CD14-positive monocyte (primary cell): ENCODE measurements around the gene GOLPH3. TPM values are rescaled to one million over a fixed set of nuclear protein-coding genes. Genes with fewer than 3 reads are reported as not detected.

Experiments used
- DNase-seq, 3 donors: peaks; one replicate each; pipeline ENCODE4 v3.0.0-alpha.2; 2011 to 2022
- H2AFZ ChIP-seq: 2 replicates; pipeline ENCODE4 v1.6.0; 2012; ENCODE audit warnings: mild to moderate bottlenecking, low read depth, low read length, inconsistent platforms; ENCODE audit not compliant: insufficient read depth, poor library complexity, severe bottlenecking
- H3K27ac ChIP-seq, 2 donors: 1 replicate in 1 of 2; 2 replicates in 1 of 2; pipeline ENCODE4 v1.5.1; 2012 to 2013; ENCODE audit warnings: low read length in 2 of 2, control low read depth in 1 of 2, inconsistent platforms in 1 of 2, low read depth in 1 of 2, mild to moderate bottlenecking in 1 of 2
- H3K27me3 ChIP-seq, 2 donors: one replicate each; pipeline versions ENCODE4 v1.6.0 to v1.6.1; 2011 to 2013; ENCODE audit warnings: low read length in 2 of 2; ENCODE audit not compliant: control insufficient read depth in 2 of 2, insufficient read depth in 2 of 2
- H3K36me3 ChIP-seq, 2 donors: replicated peaks in 1 of 2; 1 replicate in 1 of 2; 2 replicates in 1 of 2; pipeline versions ENCODE4 v1.5.1 to v1.6.1; 2012 to 2013; ENCODE audit warnings: low read length in 2 of 2, control low read depth in 1 of 2, inconsistent platforms in 1 of 2, mild to moderate bottlenecking in 1 of 2; ENCODE audit not compliant: insufficient read depth in 2 of 2, control insufficient read depth in 1 of 2
- H3K4me1 ChIP-seq, 2 donors: 1 replicate in 1 of 2; 2 replicates in 1 of 2; pipeline versions ENCODE4 v1.5.1 to v1.6.1; 2012 to 2013; ENCODE audit warnings: low read length in 2 of 2, control low read depth in 1 of 2, inconsistent platforms in 1 of 2, mild to moderate bottlenecking in 1 of 2, moderate library complexity in 1 of 2; ENCODE audit not compliant: insufficient read depth in 2 of 2, control insufficient read depth in 1 of 2
- H3K4me2 ChIP-seq: replicated peaks from 2 replicates; pipeline ENCODE3; 2012; ENCODE audit warnings: low read length, moderate library complexity, mild to moderate bottlenecking; ENCODE audit not compliant: poor library complexity, severe bottlenecking; ENCODE audit errors: extremely low read depth
- H3K4me3 ChIP-seq, 3 experiments: fragments of 200-600 bp in 1 of 3; sonication (generic) in 1 of 3; replicated peaks in 1 of 3; 1 replicate in 2 of 3; 2 replicates in 1 of 3; pipeline ENCODE4 v1.5.1; 2011 to 2013; ENCODE audit warnings: low read length in 3 of 3, mild to moderate bottlenecking in 3 of 3, control low read depth in 2 of 3, low read depth in 2 of 3, inconsistent platforms in 1 of 3, moderate library complexity in 1 of 3
- H3K79me2 ChIP-seq: 2 replicates; pipeline ENCODE4 v1.6.0; 2012; ENCODE audit warnings: mild to moderate bottlenecking, control low read depth, inconsistent platforms, low read length, moderate library complexity; ENCODE audit not compliant: insufficient read depth
- H3K9ac ChIP-seq: 2 replicates; pipeline ENCODE4 v1.6.0; 2017; ENCODE audit warnings: low read length, mild to moderate bottlenecking; ENCODE audit not compliant: insufficient read depth, poor library complexity, severe bottlenecking
- H3K9me3 ChIP-seq, 2 donors: replicated peaks in 1 of 2; 1 replicate in 1 of 2; 2 replicates in 1 of 2; pipeline versions ENCODE4 v1.5.1 to v1.6.1; 2012 to 2013; ENCODE audit warnings: low read length in 2 of 2, control low read depth in 1 of 2; ENCODE audit not compliant: control insufficient read depth in 1 of 2, insufficient read depth in 1 of 2
- H4K20me1 ChIP-seq: 2 replicates; pipeline ENCODE4 v1.6.0; 2012; ENCODE audit warnings: mild to moderate bottlenecking, low read length, control low read depth, moderate library complexity; ENCODE audit not compliant: insufficient read depth
- H3K27ac Mint-ChIP-seq, 7 donors: one replicate each; pipeline ENCODE4 v1.8.0; 2020; ENCODE audit warnings: mild to moderate bottlenecking in 7 of 7, mixed read lengths in 7 of 7, moderate library complexity in 6 of 7, inconsistent platforms in 2 of 7
- H3K27me3 Mint-ChIP-seq, 3 donors: one replicate each; pipeline ENCODE4 v1.8.0; 2021 to 2022; ENCODE audit warnings: low read depth in 3 of 3, mild to moderate bottlenecking in 3 of 3, mixed read lengths in 3 of 3, moderate library complexity in 3 of 3, inconsistent platforms in 1 of 3
- H3K36me3 Mint-ChIP-seq, 2 donors: one replicate each; pipeline ENCODE4 v1.8.0; 2020; ENCODE audit warnings: mixed read lengths in 2 of 2, inconsistent platforms in 1 of 2, mild to moderate bottlenecking in 1 of 2
- H3K4me1 Mint-ChIP-seq: one replicate; pipeline ENCODE4 v1.8.0; 2020; ENCODE audit warnings: mild to moderate bottlenecking, mixed read lengths
- H3K4me3 Mint-ChIP-seq, 2 donors: one replicate each; pipeline ENCODE4 v1.8.0; 2020; ENCODE audit warnings: mild to moderate bottlenecking in 2 of 2, mixed read lengths in 2 of 2, moderate library complexity in 1 of 2
- H3K9me3 Mint-ChIP-seq, 7 donors: one replicate each; pipeline ENCODE4 v1.8.0; 2020 to 2022; ENCODE audit warnings: mixed read lengths in 7 of 7, mild to moderate bottlenecking in 6 of 7, moderate library complexity in 6 of 7, inconsistent platforms in 2 of 7
- WGBS: methylation state at CpG from one replicate; pipeline ENCODE4 v1.1.5; 2013; ENCODE audit warnings: missing lambda C conversion rate; ENCODE audit not compliant: insufficient coverage; 5-methylcytosine and 5-hydroxymethylcytosine counted together
- intact Hi-C, 2 donors: fragments of 100-400 bp; cut with micrococcal nuclease; formaldehyde crosslinking; loops; one replicate each; pipeline versions ENCODE4 v1.15.0 to v1.15.1; 2023
- polyA plus RNA-seq, 3 donors: library from polyadenylated mRNA; depleted of rRNA in 1 of 3; unstranded in 2 of 3; stranded (reverse) in 1 of 3; fragments of 300-500 nt in 2 of 3; fragments of >200 nt in 1 of 3; fragmentation: Illumina TruSeq in 2 of 3; gene quantifications; 1 replicate in 2 of 3; 2 replicates in 1 of 3; pipeline ENCODE4 v1.2.3, GENCODE V29; 2012 to 2021
- TF ChIP-seq, protein P1 (sequence below): fragments of 200-600 bp; IDR thresholded peaks from one replicate; pipeline ENCODE4 v1.8.0; 2022; ENCODE audit warnings: antibody characterized with exemption, mild to moderate bottlenecking

The GOLPH3 gene
- polyA plus RNA-seq, 3 donors = 25.1 to 108 (median 105) TPM

DNA sequence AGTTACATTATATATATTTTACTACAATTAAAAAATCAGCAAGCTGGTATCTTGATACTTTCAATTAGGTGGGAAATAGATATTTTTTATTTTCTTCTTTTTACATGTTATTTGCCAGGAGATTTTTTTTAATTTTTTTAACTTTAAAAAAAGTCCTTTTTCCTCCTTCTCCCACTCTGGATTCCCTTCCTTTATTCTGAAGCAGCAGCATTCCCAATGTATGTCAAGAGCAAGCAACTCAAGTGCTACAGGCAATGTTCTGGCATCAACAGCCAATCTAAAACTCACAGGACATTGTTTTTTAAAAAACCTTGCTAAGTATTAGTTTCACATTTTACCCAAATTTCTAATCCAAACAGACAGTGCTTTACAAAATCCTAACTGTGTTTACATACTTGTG, 41.4 kb downstream of the GOLPH3 start:
- Histone ChIP-seq H3K36me3 (peaks cover 54 to 89% of the 10 kb centered on the region in 2 donors), H4K20me1 (peaks cover 100% of the 10 kb centered on the region), H3K9me3 (no peaks in the 10 kb centered on the region), H2AFZ (no peak overlapping the region), H3K79me2 (peaks cover 98% of the 10 kb centered on the region), H3K4me3 (no peak overlapping the region), H3K4me1 (no peaks in the 10 kb centered on the region), H3K9ac (no peak overlapping the region), H3K4me2 (no peak overlapping the region), H3K27ac (peak overlapping the region in 1 of 2 donors; percentile 2), H3K27me3 (no peaks in the 10 kb centered on the region)
- Mint-ChIP-seq H3K27me3 (no peaks in the 10 kb centered on the region), H3K4me1 (no peaks in the 10 kb centered on the region), H3K9me3 (peaks cover 0 to 3% (median 0%) of the 10 kb centered on the region in 7 donors), H3K4me3 (no peak overlapping the region), H3K27ac (no peak overlapping the region), H3K36me3 (peaks cover 43 to 75% of the 10 kb centered on the region in 2 donors)
- DNase-seq = no peak
- TF ChIP-seq, protein P1, sequence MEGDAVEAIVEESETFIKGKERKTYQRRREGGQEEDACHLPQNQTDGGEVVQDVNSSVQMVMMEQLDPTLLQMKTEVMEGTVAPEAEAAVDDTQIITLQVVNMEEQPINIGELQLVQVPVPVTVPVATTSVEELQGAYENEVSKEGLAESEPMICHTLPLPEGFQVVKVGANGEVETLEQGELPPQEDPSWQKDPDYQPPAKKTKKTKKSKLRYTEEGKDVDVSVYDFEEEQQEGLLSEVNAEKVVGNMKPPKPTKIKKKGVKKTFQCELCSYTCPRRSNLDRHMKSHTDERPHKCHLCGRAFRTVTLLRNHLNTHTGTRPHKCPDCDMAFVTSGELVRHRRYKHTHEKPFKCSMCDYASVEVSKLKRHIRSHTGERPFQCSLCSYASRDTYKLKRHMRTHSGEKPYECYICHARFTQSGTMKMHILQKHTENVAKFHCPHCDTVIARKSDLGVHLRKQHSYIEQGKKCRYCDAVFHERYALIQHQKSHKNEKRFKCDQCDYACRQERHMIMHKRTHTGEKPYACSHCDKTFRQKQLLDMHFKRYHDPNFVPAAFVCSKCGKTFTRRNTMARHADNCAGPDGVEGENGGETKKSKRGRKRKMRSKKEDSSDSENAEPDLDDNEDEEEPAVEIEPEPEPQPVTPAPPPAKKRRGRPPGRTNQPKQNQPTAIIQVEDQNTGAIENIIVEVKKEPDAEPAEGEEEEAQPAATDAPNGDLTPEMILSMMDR = no peak
- intact Hi-C loops = no loop called here

DNA sequence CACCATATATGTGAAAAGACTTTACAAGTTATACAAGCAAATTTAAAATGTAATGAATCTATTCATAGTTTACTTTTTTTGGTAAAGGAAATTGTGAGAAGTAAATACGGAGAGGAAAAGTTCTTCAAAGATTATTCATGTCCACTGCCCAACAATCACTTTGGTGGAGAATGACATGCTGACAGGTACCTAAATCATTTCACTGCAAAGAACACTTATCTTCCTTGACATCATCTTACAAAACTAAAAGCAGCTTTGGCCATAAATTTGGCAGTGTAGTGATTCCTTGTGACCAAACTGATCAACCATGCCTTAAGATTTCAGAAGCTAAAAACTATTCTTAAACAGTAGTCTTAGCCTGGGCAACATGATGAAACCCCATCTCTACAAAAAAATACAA, 42.5 kb downstream of the GOLPH3 start:
- Mint-ChIP-seq H3K27ac (peak overlapping the region in 3 of 7 donors; percentile 10 to 61 (median 33)), H3K9me3 (peaks cover 0 to 3% (median 0%) of the 10 kb centered on the region in 7 donors), H3K36me3 (peaks cover 48 to 76% of the 10 kb centered on the region in 2 donors), H3K27me3 (no peaks in the 10 kb centered on the region), H3K4me3 (no peak overlapping the region), H3K4me1 (peaks cover under 1% of the 10 kb centered on the region)
- no CpG with 5 or more reads among the region's 1 CpG for WGBS
- no peaks in the 10 kb centered on the region for H3K4me1 ChIP-seq
- peaks cover 98% of the 10 kb centered on the region for H3K79me2 ChIP-seq
- no peak overlapping the region for H2AFZ ChIP-seq
- H3K27ac ChIP-seq = no peak overlapping the region
- DNase-seq = no peak
- H3K4me3 ChIP-seq = no peak overlapping the region
- peaks cover 100% of the 10 kb centered on the region for H4K20me1 ChIP-seq
- TF ChIP-seq, protein P1 = no peak
- intact Hi-C loops = no loop called here
- H3K27me3 ChIP-seq = no peaks in the 10 kb centered on the region
- H3K9me3 ChIP-seq = no peaks in the 10 kb centered on the region
- H3K4me2 ChIP-seq = no peak overlapping the region
- no peak overlapping the region for H3K9ac ChIP-seq
- H3K36me3 ChIP-seq = peaks cover 56 to 88% of the 10 kb centered on the region in 2 donors
